K562 (cell line): ENCODE results near the gene TSC22D2. TPM values are rescaled to one million over a fixed set of nuclear protein-coding genes. Genes with fewer than 3 reads are reported as not detected.
A peak's percentile ranks its signal among the peaks of the same experiment; 100 is the strongest.

Source experiments
- AFF1 ChIP-seq, 2 experiments: fragments of 450-650 bp; IDR thresholded peaks; 2 replicates each; pipeline ENCODE4 v1.6.1; 2018; ENCODE audit warnings: mild to moderate bottlenecking in 2 of 2, low read depth in 1 of 2; ENCODE audit not compliant: partially characterized antibody in 2 of 2
- C11orf30 ChIP-seq: fragments of 450-650 bp; IDR thresholded peaks from 2 replicates; pipeline ENCODE4 v1.6.1; 2016; ENCODE audit warnings: low read depth, mild to moderate bottlenecking
- CEBPG ChIP-seq, 3 experiments: fragments of 200-800 bp in 1 of 3; sonication (Bioruptor generic) in 1 of 3; sonication (generic) in 1 of 3; formaldehyde crosslinking in 1 of 3; IDR thresholded peaks in 2 of 3; conservative IDR thresholded peaks in 1 of 3; 2 replicates each; pipeline versions ENCODE4 v1.6.1 to v1.8.0; 2016 to 2022; ENCODE audit warnings: missing compliant biosample characterization in 2 of 3, missing genetic modification characterization in 2 of 3, mild to moderate bottlenecking in 1 of 3, missing genetic modification reagents in 1 of 3
- ETV6 ChIP-seq, 3 experiments: fragments of 150-350 bp in 1 of 3; sonication (generic) in 1 of 3; formaldehyde crosslinking in 1 of 3; IDR thresholded peaks; 2 replicates each; pipeline versions ENCODE4 v1.6.1 to v1.8.0; 2014 to 2022; ENCODE audit warnings: borderline replicate concordance in 2 of 3, low read depth in 2 of 3, antibody characterized with exemption in 1 of 3, low read length in 1 of 3, mild to moderate bottlenecking in 1 of 3, missing genetic modification reagents in 1 of 3
- GABPA ChIP-seq: fragments of 200-800 bp; sonication (Bioruptor generic); conservative IDR thresholded peaks from 2 replicates; pipeline ENCODE4 v1.6.1; 2016; ENCODE audit warnings: low read depth, missing genetic modification characterization, missing compliant biosample characterization
- GTF2E2 ChIP-seq: fragments of 200-800 bp; sonication (Bioruptor generic); IDR thresholded peaks from 2 replicates; pipeline ENCODE4 v1.6.1; 2016; ENCODE audit warnings: missing genetic modification characterization, missing compliant biosample characterization
- HDAC3 ChIP-seq: fragments of 450-650 bp; IDR thresholded peaks from 2 replicates; pipeline ENCODE4 v1.6.1; 2018; ENCODE audit warnings: borderline replicate concordance, mild to moderate bottlenecking, moderate library complexity; ENCODE audit not compliant: partially characterized antibody
- PYGO2 ChIP-seq: fragments of 450-650 bp; IDR thresholded peaks from 2 replicates; pipeline ENCODE4 v1.6.1; 2016; ENCODE audit warnings: mild to moderate bottlenecking, missing genetic modification characterization, moderate library complexity, missing compliant biosample characterization
- RCOR1 ChIP-seq, 2 experiments: IDR thresholded peaks; 2 replicates each; pipeline ENCODE4 v1.6.1; 2012; ENCODE audit warnings: low read depth in 2 of 2, low read length in 2 of 2, borderline replicate concordance in 1 of 2, improper control_type of control experiment in 1 of 2
- SMAD4 ChIP-seq: fragments of 250-450 bp; sonication (Bioruptor Pico); conservative IDR thresholded peaks from 2 replicates; pipeline ENCODE4 v1.8.0; 2021; ENCODE audit warnings: inconsistent platforms, mild to moderate bottlenecking, moderate library complexity
- SOX6 ChIP-seq: fragments of 450-650 bp; IDR thresholded peaks from 2 replicates; pipeline ENCODE4 v1.6.1; 2014; ENCODE audit warnings: mild to moderate bottlenecking
- TAF9B ChIP-seq: fragments of 450-650 bp; IDR thresholded peaks from 2 replicates; pipeline ENCODE4 v1.6.1; 2018; ENCODE audit warnings: mild to moderate bottlenecking; ENCODE audit not compliant: partially characterized antibody
- TCF7L2 ChIP-seq: fragments of 150-350 bp; IDR thresholded peaks from 2 replicates; pipeline ENCODE4 v1.6.1; 2016; ENCODE audit warnings: low read depth, mild to moderate bottlenecking, low read length, moderate library complexity
- ZNF354B ChIP-seq: fragments of 250-450 bp; sonication (Bioruptor Pico); IDR thresholded peaks from 2 replicates; pipeline ENCODE4 v1.4.0; 2020
- ZNF384 ChIP-seq: IDR thresholded peaks from 2 replicates; pipeline ENCODE4 v1.6.1; 2012; ENCODE audit warnings: low read depth, low read length, improper control_type of control experiment
- polyA plus RNA-seq, 8 experiments: library from polyadenylated mRNA; depleted of rRNA in 4 of 8; stranded (reverse) in 5 of 8; unstranded in 3 of 8; fragments of >200 nt; fragmentation: Nextera tagmentation in 2 of 8; fragmentation: Illumina TruSeq in 1 of 8; extraction: Ambion mirVana in 2 of 8; extraction: Trizol in 1 of 8; gene quantifications; 2 replicates each; pipeline versions ENCODE4 v1.2.1 to v1.2.3, GENCODE V29; 2011 to 2014; ENCODE audit warnings: inconsistent platforms in 1 of 8, missing spikeins in 1 of 8
- total RNA-seq, 7 experiments: library from RNA; depleted of rRNA in 6 of 7; stranded (reverse); fragments of >200 nt in 6 of 7; fragmentation: Illumina TruSeq in 2 of 7; extraction: Trizol in 2 of 7; gene quantifications; 2 replicates each; pipeline versions ENCODE4 v1.2.1 to v1.2.3, GENCODE V29; 2011 to 2021; ENCODE audit warnings: low replicate concordance in 1 of 7
- TF ChIP-seq, protein P1 (sequence below): sonication (generic); formaldehyde crosslinking; IDR thresholded peaks from 2 replicates; pipeline ENCODE4 v1.8.0; 2022; ENCODE audit warnings: mild to moderate bottlenecking, low read depth, missing genetic modification reagents

The TSC22D2 gene
- total and polyA plus RNA-seq, 9 of the 15 experiments (the other 6 are each of a cell fraction or from before 2014, with no cell fraction given) = 5.5 to 44.0 (median 19.3) TPM

DNA sequence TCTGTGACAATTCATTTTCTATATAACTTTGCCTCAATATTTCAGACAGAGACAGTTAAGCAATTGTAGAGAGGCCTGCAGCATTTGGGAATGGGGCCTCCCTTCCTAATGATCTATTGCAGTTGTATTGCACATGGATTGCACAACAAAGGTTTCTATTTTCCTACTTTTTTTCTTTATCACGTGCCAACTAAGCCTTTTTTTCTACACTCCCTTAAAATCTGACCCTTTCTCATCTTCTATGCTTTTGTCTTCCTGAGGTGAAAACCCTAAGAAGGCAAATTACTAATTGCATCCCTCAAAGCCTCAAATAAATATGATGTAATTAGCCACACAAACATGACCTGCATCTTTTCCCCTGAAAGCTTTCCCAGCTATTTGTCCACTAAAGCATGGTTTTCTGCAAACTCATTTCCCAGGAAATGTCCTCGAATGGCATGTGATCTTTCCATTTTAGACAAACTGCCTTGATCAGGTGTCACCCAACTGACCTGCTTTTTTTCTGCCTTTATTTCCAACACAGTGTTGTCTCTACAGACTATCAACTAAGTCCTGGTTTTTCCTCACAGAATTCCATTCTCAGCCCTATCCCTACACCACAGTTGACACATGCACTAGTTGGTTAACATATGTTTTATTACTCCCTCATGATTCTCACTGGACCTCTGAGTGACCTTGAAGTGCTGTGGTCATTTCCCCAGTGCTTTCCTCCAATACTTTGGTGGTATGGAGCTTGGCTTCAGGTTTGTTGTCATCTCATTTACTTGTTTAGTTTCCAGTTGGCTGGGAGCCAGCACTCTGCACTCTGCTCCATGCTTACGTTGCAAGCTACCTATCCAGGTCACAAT is 31.9 kb upstream of the TSC22D2 start (continued):
- TF ChIP-seq CEBPG (CRISPR knock-in tag; IDR thresholded peaks at IDR 0.05) = peak; percentile 67
- peak; percentile 99 for TF ChIP-seq CEBPG (tag; conservative IDR thresholded peaks at IDR 0.05 in 1 of 2, IDR thresholded peaks at IDR 0.05 in 1 of 2)
- peak; percentile 22 for TF ChIP-seq TAF9B
- TF ChIP-seq, protein P1, sequence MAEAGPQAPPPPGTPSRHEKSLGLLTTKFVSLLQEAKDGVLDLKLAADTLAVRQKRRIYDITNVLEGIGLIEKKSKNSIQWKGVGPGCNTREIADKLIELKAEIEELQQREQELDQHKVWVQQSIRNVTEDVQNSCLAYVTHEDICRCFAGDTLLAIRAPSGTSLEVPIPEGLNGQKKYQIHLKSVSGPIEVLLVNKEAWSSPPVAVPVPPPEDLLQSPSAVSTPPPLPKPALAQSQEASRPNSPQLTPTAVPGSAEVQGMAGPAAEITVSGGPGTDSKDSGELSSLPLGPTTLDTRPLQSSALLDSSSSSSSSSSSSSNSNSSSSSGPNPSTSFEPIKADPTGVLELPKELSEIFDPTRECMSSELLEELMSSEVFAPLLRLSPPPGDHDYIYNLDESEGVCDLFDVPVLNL (CRISPR knock-in tag) = no peak
- TF ChIP-seq PYGO2 = peak; percentile 74; the same call in 1 of the 2 replicates
- TF ChIP-seq AFF1 (IDR thresholded peaks at IDR 0.05; ENCODE audit: low read depth in 1 of 2, partially characterized antibody in 2 of 2) = no peak
- TF ChIP-seq ZNF384 = peak; percentile 65
- TF ChIP-seq HDAC3 = peak; percentile 33
- TF ChIP-seq SMAD4 (CRISPR knock-in tag) = peak; percentile 89
- no peak for TF ChIP-seq ZNF354B (CRISPR knock-in tag)
- TF ChIP-seq GABPA (tag) = peak; percentile 45; the same call in 1 of the 2 replicates
- no peak for TF ChIP-seq GTF2E2 (tag)
- 0 out of 4 replicates have a peak, but pooled peaks of 1 of the 2 experiments have one; percentile 46 for TF ChIP-seq ETV6 (IDR thresholded peaks at IDR 0.05; ENCODE audit: borderline replicate concordance in 1 of 2, low read depth in 2 of 2, low read length in 1 of 2)
- no peak for TF ChIP-seq ETV6 (CRISPR knock-in tag; IDR thresholded peaks at IDR 0.05; ENCODE audit: borderline replicate concordance)
- peak; percentile 68 for TF ChIP-seq SOX6
- TF ChIP-seq TCF7L2 = no peak
- no peak for TF ChIP-seq RCOR1 (IDR thresholded peaks at IDR 0.05; ENCODE audit: borderline replicate concordance in 1 of 2, low read depth in 2 of 2, low read length in 2 of 2)
- peak; percentile 69 for TF ChIP-seq C11orf30
